Measurements from ENCODE around the gene TIMM50.

DNA sequence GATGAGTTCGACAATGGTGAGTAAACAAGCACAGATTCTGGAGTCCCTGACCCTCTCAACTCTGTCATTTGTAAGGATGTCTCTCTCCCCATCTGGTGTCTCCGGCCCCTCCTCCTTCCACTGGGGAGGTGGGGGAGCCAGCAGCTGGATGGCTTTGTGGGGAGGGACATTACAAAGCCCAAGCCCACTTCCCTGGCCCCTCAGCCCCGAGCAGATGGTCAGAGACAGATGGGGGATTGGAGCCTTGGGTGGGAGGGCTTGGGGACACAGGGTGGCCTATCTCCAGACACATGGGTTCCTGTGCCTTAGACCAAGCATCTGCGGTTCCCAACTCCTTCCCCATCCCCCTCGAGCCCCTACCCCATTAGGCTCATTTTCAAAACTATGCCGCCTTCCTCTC is 2.5 kb downstream of the TIMM50 start:
- TF ChIP-seq, protein P1, sequence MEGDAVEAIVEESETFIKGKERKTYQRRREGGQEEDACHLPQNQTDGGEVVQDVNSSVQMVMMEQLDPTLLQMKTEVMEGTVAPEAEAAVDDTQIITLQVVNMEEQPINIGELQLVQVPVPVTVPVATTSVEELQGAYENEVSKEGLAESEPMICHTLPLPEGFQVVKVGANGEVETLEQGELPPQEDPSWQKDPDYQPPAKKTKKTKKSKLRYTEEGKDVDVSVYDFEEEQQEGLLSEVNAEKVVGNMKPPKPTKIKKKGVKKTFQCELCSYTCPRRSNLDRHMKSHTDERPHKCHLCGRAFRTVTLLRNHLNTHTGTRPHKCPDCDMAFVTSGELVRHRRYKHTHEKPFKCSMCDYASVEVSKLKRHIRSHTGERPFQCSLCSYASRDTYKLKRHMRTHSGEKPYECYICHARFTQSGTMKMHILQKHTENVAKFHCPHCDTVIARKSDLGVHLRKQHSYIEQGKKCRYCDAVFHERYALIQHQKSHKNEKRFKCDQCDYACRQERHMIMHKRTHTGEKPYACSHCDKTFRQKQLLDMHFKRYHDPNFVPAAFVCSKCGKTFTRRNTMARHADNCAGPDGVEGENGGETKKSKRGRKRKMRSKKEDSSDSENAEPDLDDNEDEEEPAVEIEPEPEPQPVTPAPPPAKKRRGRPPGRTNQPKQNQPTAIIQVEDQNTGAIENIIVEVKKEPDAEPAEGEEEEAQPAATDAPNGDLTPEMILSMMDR (IDR thresholded peaks at IDR 0.05): no peak
- TF ChIP-seq RFX5 (IDR thresholded peaks at IDR 0.05; ENCODE audit: low read length) (no peak), EP300 (IDR thresholded peaks at IDR 0.05; ENCODE audit: borderline replicate concordance in 1 of 2, low read depth in 1 of 2, low read length in 1 of 2) (no peak), PBX3 (IDR thresholded peaks at IDR 0.05) (no peak), YY1 (IDR thresholded peaks at IDR 0.05; ENCODE audit: low read depth) (no peak)
